ENCODE measurements around the gene PRIM1. TPM values are rescaled to one million over a fixed set of nuclear protein-coding genes. Genes with fewer than 3 reads are reported as not detected.
"Not testable (repeated sequence)": the region's sequence is repeated elsewhere in the genome, so short reads cannot be mapped to it uniquely, and the experiment has no call there.

The PRIM1 gene
- total and polyA plus RNA-seq, 10 donors: 5.2 to 23.0 (median 10.8) TPM

- intact Hi-C loops (cut with DNase I; ENCODE audit: low total_unique reads): no loop called here
- TF ChIP-seq CTCF (IDR thresholded peaks at IDR 0.05 in 8 of 11, conservative IDR thresholded peaks at IDR 0.05 in 3 of 11) (no peak), POLR2A (IDR thresholded peaks at IDR 0.05) (no peak), POLR2AphosphoS5 (IDR thresholded peaks at IDR 0.05) (no peak)
- H3K27ac ChIP-seq: no peak overlapping the region
- no peaks in the 10 kb centered on the region for H3K27me3 ChIP-seq (replicated peaks in 1 of 7)
- H3K4me3 ChIP-seq: no peak overlapping the region
- no peaks in the 10 kb centered on the region for H3K36me3 ChIP-seq
- DNase-seq: no peak
- H3K4me1 ChIP-seq: no peaks in the 10 kb centered on the region
- WGBS, 5 donors: 85 to 96% (median 90%) methylated on average over 2 of the region's 2 CpGs
- no peaks in the 10 kb centered on the region for H3K9me3 ChIP-seq
Measured at GRCh38 chr12:56792678-56793077, 40.6 kb upstream of the PRIM1 start.

GRCh38 chr12:56789429-56789828 is 37.3 kb upstream of the PRIM1 start:
- DNase-seq; H3K27ac ChIP-seq; H3K4me3 ChIP-seq; H3K9me3 ChIP-seq; H3K4me1 ChIP-seq; intact Hi-C loops (cut with DNase I; ENCODE audit: low total_unique reads); H3K27me3 ChIP-seq (replicated peaks in 1 of 7): not testable (repeated sequence)
- H3K36me3 ChIP-seq: peaks cover 0 to 15% (median 0%) of the 10 kb centered on the region in 6 donors
- WGBS, 5 donors: 90 to 93% (median 92%) methylated on average over 12 to 34 of the region's 34 CpGs; no CpG with 5 or more reads in 2 of the 5 donors

- intact Hi-C loops (cut with DNase I; ENCODE audit: low total_unique reads): no loop called here
- DNase-seq: no peak
- Histone ChIP-seq H3K27me3 (replicated peaks in 1 of 7) (no peaks in the 10 kb centered on the region), H3K27ac (no peak overlapping the region), H3K4me3 (no peak overlapping the region), H3K36me3 (peaks cover 0 to 24% (median 0%) of the 10 kb centered on the region in 6 donors), H3K4me1 (no peaks in the 10 kb centered on the region), H3K9me3 (no peaks in the 10 kb centered on the region)
- TF ChIP-seq CTCF (IDR thresholded peaks at IDR 0.05 in 8 of 11, conservative IDR thresholded peaks at IDR 0.05 in 3 of 11) (no peak), POLR2A (IDR thresholded peaks at IDR 0.05) (no peak), POLR2AphosphoS5 (IDR thresholded peaks at IDR 0.05) (no peak)
Measured at GRCh38 chr12:56787498-56787897, 35.4 kb upstream of the PRIM1 start.

GRCh38 chr12:56785874-56786273 is 33.8 kb upstream of the PRIM1 start:
- intact Hi-C loops (cut with DNase I; ENCODE audit: low total_unique reads): no loop called here
- DNase-seq: no peak

More at GRCh38 chr12:56785874-56786273, 33.8 kb upstream of the PRIM1 start:
- Histone ChIP-seq H3K27me3 (replicated peaks in 1 of 7) (no peaks in the 10 kb centered on the region), H3K27ac (no peak overlapping the region), H3K4me1 (no peaks in the 10 kb centered on the region), H3K4me3 (no peak overlapping the region), H3K36me3 (peaks cover 0 to 24% (median 0%) of the 10 kb centered on the region in 6 donors), H3K9me3 (no peaks in the 10 kb centered on the region)
- 91 to 100% (median 97%) methylated on average over 1 of the region's 1 CpG for WGBS, 5 donors
- TF ChIP-seq POLR2A (IDR thresholded peaks at IDR 0.05) (no peak), POLR2AphosphoS5 (IDR thresholded peaks at IDR 0.05) (no peak), CTCF (IDR thresholded peaks at IDR 0.05 in 8 of 11, conservative IDR thresholded peaks at IDR 0.05 in 3 of 11) (no peak)

All from spleen (tissue), 11 donors.